Skeletal muscle satellite cell (primary cell): ENCODE data around the gene EFCAB9.

Experiments
- H3K27me3 ChIP-seq: 2 replicates; pipeline ENCODE4 v1.7.0; 2013; ENCODE audit warnings: low read length; ENCODE audit not compliant: control insufficient read depth, insufficient read depth
- H3K36me3 ChIP-seq: 2 replicates; pipeline ENCODE4 v1.7.0; 2013; ENCODE audit warnings: mild to moderate bottlenecking, control low read depth, low read length; ENCODE audit not compliant: insufficient read depth
- H3K4me1 ChIP-seq: 2 replicates; pipeline ENCODE4 v1.7.0; 2013; ENCODE audit warnings: low read length; ENCODE audit not compliant: control insufficient read depth, insufficient read depth
- H3K4me2 ChIP-seq: 2 replicates; pipeline ENCODE4 v1.7.0; 2013; ENCODE audit warnings: mild to moderate bottlenecking, low read length
- H3K4me3 ChIP-seq: 2 replicates; pipeline ENCODE4 v1.7.0; 2013; ENCODE audit warnings: low read length
- H3K9ac ChIP-seq: 2 replicates; pipeline ENCODE4 v1.7.0; 2013; ENCODE audit warnings: mild to moderate bottlenecking, low read depth, low read length, moderate library complexity
- H3K9me3 ChIP-seq: replicated peaks from 2 replicates; pipeline ENCODE4 v1.7.0; 2013; ENCODE audit warnings: mild to moderate bottlenecking, control low read depth, low read length

Gene EFCAB9

GRCh38 chr5:172166030-172166826, 27.7 kb upstream of the EFCAB9 start:
- Histone ChIP-seq H3K4me2 (no peak overlapping the region), H3K4me3 (no peak overlapping the region), H3K9me3 (no peaks in the 10 kb centered on the region), H3K36me3 (no peaks in the 10 kb centered on the region), H3K27me3 (no peaks in the 10 kb centered on the region), H3K4me1 (peaks cover 18% of the 10 kb centered on the region), H3K9ac (no peak overlapping the region)

DNA sequence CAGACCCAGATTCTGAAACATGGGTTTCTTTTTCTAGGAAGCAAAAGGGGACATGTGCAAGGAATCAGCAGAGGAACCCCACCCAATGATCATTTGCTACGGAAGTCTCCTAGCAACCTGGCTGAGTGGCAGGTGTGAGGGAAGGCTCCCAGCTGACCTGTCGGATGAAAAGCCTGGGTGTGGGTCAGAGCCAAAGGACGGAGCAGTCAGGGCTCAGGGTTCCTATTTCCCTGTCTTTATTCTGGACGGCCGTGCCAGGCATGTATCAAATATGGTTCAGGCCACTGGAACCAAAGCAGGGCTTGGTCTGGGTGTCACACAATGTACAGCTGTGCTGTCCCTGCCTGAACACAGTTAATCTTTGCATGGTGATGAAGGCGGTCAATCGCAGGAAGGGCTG, 26.1 kb upstream of the EFCAB9 start:
- Histone ChIP-seq H3K4me1 (peaks cover 18% of the 10 kb centered on the region), H3K27me3 (no peaks in the 10 kb centered on the region), H3K36me3 (peaks cover 2% of the 10 kb centered on the region), H3K4me3 (no peak overlapping the region), H3K4me2 (no peak overlapping the region), H3K9ac (no peak overlapping the region), H3K9me3 (no peaks in the 10 kb centered on the region)

GRCh38 chr5:172168311-172168710, 25.7 kb upstream of the EFCAB9 start:
- Histone ChIP-seq H3K36me3 (peaks cover 2% of the 10 kb centered on the region), H3K4me1 (peaks cover 18% of the 10 kb centered on the region), H3K9me3 (no peaks in the 10 kb centered on the region)

DNA sequence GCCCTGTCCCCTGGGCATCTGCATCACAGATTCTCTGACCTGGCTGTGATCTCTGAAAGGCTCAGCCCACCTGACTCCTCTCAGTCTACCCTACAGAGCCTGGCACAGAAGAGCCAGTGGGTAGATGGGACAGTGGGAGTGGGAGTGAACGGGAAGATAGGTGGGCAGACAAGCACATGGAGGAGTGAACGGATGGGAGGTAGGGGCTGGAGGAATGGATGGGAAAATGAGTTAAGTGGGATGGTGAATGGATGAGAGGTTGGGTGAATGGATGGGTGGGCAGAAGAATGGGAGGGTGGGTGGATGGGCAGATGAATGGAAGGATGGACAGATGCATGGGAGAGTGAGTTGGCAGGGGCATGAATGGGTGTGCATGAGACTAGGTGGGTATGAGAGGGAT, 24.8 kb upstream of the EFCAB9 start:
- Histone ChIP-seq H3K27me3 (no peaks in the 10 kb centered on the region), H3K9ac (no peak overlapping the region), H3K4me3 (no peak overlapping the region), H3K36me3 (peaks cover 6% of the 10 kb centered on the region), H3K9me3 (no peaks in the 10 kb centered on the region), H3K4me2 (no peak overlapping the region), H3K4me1 (peaks cover 13% of the 10 kb centered on the region)

More at GRCh38 chr5:172168311-172168710, 25.7 kb upstream of the EFCAB9 start:
- Histone ChIP-seq H3K27me3 (no peaks in the 10 kb centered on the region), H3K4me3 (no peak overlapping the region), H3K9ac (no peak overlapping the region), H3K4me2 (no peak overlapping the region)

- Histone ChIP-seq H3K4me1 (peaks cover 4% of the 10 kb centered on the region), H3K27me3 (no peaks in the 10 kb centered on the region), H3K4me2 (no peak overlapping the region), H3K9ac (no peak overlapping the region), H3K9me3 (no peaks in the 10 kb centered on the region), H3K36me3 (peaks cover 6% of the 10 kb centered on the region), H3K4me3 (no peak overlapping the region)
These were observed 23.7 kb upstream of the EFCAB9 start for GRCh38 chr5:172170251-172170701.

DNA sequence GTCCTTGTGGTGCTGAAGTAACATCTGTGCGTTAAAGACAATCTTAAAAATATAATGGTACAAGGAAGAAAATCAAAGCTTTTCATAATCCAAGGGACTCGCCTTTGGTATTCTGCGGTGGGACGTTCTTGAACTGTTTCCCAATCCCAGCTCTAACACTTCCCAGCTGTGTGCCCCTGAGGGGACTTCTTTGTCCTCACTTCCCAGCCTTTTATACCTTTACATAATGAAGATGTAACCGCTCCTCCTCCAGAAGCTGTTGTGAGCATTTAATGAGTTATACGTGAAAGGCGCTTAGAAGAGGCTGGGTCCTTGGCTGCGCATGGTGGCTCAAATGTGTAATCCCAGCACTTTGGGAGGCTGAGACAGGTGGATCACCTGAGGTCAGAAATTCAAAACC, 22.9 kb upstream of the EFCAB9 start:
- Histone ChIP-seq H3K9me3 (no peaks in the 10 kb centered on the region), H3K4me2 (no peak overlapping the region), H3K27me3 (no peaks in the 10 kb centered on the region), H3K4me1 (peaks cover 4% of the 10 kb centered on the region), H3K9ac (no peak overlapping the region), H3K36me3 (peaks cover 6% of the 10 kb centered on the region), H3K4me3 (no peak overlapping the region)

- Histone ChIP-seq H3K36me3 (peaks cover 6% of the 10 kb centered on the region), H3K9me3 (no peaks in the 10 kb centered on the region), H3K9ac (no peak overlapping the region), H3K27me3 (no peaks in the 10 kb centered on the region), H3K4me3 (no peak overlapping the region), H3K4me2 (no peak overlapping the region), H3K4me1 (peaks cover 4% of the 10 kb centered on the region)
These were observed 20.9 kb upstream of the EFCAB9 start for GRCh38 chr5:172172912-172173563.

DNA sequence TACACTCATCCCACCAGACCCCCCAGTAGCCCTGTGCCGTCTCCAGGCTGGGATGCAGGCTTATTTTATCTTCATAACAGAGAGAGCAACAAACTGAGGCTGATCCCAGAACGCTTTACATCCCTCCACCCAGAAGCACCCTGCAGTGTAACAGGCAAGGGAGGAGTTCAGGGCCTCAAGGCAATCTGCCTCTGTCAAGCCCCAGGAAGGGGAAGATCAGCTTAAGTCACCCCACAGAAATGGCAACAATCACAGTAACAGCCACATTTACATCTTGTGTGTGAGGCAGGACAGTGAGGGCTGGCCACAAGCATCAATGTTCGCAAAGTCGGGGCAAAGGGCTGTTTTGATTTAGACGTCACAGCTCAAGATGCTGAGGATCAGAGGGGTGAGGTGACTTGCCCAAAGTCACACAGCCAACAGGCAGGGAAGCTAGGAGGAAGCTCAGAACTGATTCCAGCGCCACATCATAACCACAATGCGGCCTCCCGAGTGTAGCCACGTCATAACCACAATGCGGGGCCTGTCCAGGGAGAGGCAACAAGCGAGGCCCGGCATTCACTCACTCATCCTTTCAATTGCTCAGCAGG, 20.3 kb upstream of the EFCAB9 start:
- H3K4me1 ChIP-seq: peaks cover 4% of the 10 kb centered on the region
- H3K36me3 ChIP-seq: peaks cover 6% of the 10 kb centered on the region
- H3K4me3 ChIP-seq: no peak overlapping the region
- H3K9me3 ChIP-seq: no peaks in the 10 kb centered on the region
- H3K9ac ChIP-seq: no peak overlapping the region
- no peaks in the 10 kb centered on the region for H3K27me3 ChIP-seq
- no peak overlapping the region for H3K4me2 ChIP-seq

DNA sequence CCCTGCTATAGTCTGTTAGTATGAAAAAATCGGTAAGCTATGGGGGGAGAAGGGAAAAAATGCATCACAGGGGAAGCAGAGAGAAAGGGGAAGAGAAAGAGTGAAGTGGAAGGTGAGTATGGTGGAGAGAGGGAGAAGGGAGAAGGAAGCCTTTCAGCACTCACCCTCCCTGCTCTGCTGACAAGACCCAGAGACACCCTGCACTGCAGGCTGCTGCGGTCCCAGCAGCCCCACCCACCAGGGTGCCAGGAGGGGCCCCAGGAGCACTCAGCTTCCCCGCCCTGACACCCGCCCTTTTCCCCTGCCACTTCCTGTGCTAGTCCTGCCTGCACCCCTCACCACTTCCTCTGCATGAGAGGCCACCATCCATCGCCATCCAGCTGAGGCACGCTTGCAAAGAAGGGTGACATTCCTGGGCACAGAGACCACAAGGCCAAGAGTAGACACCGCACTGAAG, 18.7 kb upstream of the EFCAB9 start:
- no peaks in the 10 kb centered on the region for H3K9me3 ChIP-seq
- H3K9ac ChIP-seq: no peak overlapping the region
- no peak overlapping the region for H3K4me2 ChIP-seq
- peaks cover 9% of the 10 kb centered on the region for H3K36me3 ChIP-seq
- H3K4me3 ChIP-seq: no peak overlapping the region
- H3K27me3 ChIP-seq: no peaks in the 10 kb centered on the region
- peaks cover 4% of the 10 kb centered on the region for H3K4me1 ChIP-seq

DNA sequence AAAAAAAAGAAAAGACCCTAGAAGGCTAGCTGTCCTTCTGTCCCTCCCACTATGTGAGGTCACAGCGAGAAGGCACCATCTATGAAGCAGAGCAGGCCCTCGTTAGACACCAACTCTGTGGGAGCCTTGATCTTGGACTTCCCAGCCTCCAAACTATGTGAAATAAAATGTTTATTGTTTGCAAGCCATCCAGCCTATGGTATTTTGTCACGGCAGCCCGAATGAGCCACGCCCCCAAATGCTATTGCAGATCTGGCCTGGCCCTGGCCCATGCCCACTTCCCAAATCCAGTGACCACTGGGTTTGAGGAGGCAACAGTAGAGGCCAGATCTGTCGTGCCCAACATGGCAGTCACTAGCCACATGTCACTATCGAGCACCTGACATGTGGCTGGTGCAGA, 16.8 kb upstream of the EFCAB9 start:
- no peaks in the 10 kb centered on the region for H3K27me3 ChIP-seq
- peaks cover 9% of the 10 kb centered on the region for H3K36me3 ChIP-seq
- H3K9me3 ChIP-seq: no peaks in the 10 kb centered on the region
- H3K4me2 ChIP-seq: no peak overlapping the region
- no peak overlapping the region for H3K4me3 ChIP-seq
- H3K9ac ChIP-seq: no peak overlapping the region
- no peaks in the 10 kb centered on the region for H3K4me1 ChIP-seq

DNA sequence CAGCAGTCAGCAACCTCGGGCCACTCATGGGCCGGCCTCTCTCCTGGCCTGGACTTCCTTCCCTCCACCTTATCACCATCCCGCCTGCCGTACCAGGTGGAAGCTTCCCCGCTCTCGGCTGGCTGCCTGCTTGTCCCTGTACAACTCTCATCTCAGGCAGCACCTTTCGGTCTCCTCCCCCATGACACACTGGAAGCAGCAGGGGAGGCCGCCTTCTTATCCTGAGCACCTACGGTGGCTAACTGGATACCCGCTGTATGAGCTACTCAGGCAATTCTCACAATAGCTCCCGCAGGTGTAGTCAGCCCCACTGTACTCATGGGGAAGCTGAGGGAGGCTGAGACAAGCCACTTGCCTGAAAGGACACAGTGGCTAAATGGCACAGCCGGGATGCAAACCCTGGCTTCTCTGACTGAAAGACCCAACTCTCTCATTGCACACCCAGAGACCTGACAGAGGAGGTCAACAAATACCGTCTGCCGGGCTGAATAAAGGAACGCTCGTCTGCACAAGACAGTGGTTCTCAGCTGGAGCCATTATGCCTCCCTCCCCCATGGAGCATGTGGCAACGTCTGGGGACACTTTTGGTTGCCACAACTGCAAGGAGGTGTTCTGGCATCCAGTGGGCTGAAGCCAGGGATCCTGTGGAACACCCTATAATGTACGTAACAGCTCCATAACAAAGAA, 15.5 kb upstream of the EFCAB9 start:
- Histone ChIP-seq H3K4me3 (no peak overlapping the region), H3K9ac (no peak overlapping the region), H3K27me3 (no peaks in the 10 kb centered on the region), H3K4me1 (no peaks in the 10 kb centered on the region), H3K9me3 (no peaks in the 10 kb centered on the region), H3K36me3 (peaks cover 6% of the 10 kb centered on the region), H3K4me2 (no peak overlapping the region)
